ENCODE results near the gene MRPL24. TPM values are rescaled to one million over a fixed set of nuclear protein-coding genes. Genes with fewer than 3 reads are reported as not detected.

The MRPL24 gene
- total RNA-seq, 1 donor from 2014 or later, result 124 TPM

- Mint-ChIP-seq H3K27ac (no peak overlapping the region), H3K4me3 (ENCODE audit: low read depth) (no peak overlapping the region), H3K4me1 (ENCODE audit: low read depth) (peaks cover 12% of the 10 kb centered on the region), H3K27me3 (ENCODE audit: low read depth) (no peaks in the 10 kb centered on the region), H3K9me3 (no peaks in the 10 kb centered on the region), H3K36me3 (ENCODE audit: low read depth) (peaks cover 19% of the 10 kb centered on the region)
- DNase-seq (ENCODE audit: low spot score), result no peak
- intact Hi-C loops (cut with micrococcal nuclease), result loop anchor here (5.0 kb wide), 1 partner anchor 247 kb away; no protein-coding TSS in a partner anchor
These were observed 13.3 kb upstream of the MRPL24 start for GRCh38 chr1:156754219-156754618.

- Mint-ChIP-seq H3K9me3 (no peaks in the 10 kb centered on the region), H3K27ac (peak overlapping the region; percentile 80), H3K4me3 (ENCODE audit: low read depth) (peak overlapping the region; percentile 97), H3K4me1 (ENCODE audit: low read depth) (peaks cover 24% of the 10 kb centered on the region), H3K27me3 (ENCODE audit: low read depth) (no peaks in the 10 kb centered on the region), H3K36me3 (ENCODE audit: low read depth) (peaks cover 30% of the 10 kb centered on the region)
- intact Hi-C loops (cut with micrococcal nuclease), result loop anchor here (5.0 kb wide), 1 partner anchor 246 kb away; no protein-coding TSS in a partner anchor
- no peak for DNase-seq (ENCODE audit: low spot score)
These were observed 12.1 kb upstream of the MRPL24 start for GRCh38 chr1:156752843-156753482.

- Mint-ChIP-seq H3K4me1 (ENCODE audit: low read depth) (peaks cover 32% of the 10 kb centered on the region), H3K27me3 (ENCODE audit: low read depth) (no peaks in the 10 kb centered on the region), H3K4me3 (ENCODE audit: low read depth) (peak overlapping the region; percentile 97), H3K9me3 (no peaks in the 10 kb centered on the region), H3K27ac (peak overlapping the region; percentile 92), H3K36me3 (ENCODE audit: low read depth) (peaks cover 34% of the 10 kb centered on the region)
- DNase-seq (ENCODE audit: low spot score), result peak; percentile 93
- intact Hi-C loops (cut with micrococcal nuclease), result loop anchor here (1.0 to 5.0 kb wide), 4 partner anchors 11 to 245 kb away; partner anchors contain the start of genes ISG20L2, METTL25B, MRPL24 and PRCC
These were observed 11.0 kb upstream of the MRPL24 start for GRCh38 chr1:156751757-156752481.

- intact Hi-C loops (cut with micrococcal nuclease), result loop anchor here (1.0 to 5.0 kb wide), 4 partner anchors 10 to 244 kb away; partner anchors contain the start of genes ISG20L2, METTL25B, MRPL24 and PRCC
- H3K9me3 Mint-ChIP-seq, result no peaks in the 10 kb centered on the region
- H3K27me3 Mint-ChIP-seq (ENCODE audit: low read depth), result no peaks in the 10 kb centered on the region
- DNase-seq (ENCODE audit: low spot score), result no peak
- H3K4me3 Mint-ChIP-seq (ENCODE audit: low read depth), result peak within 1 kb of the TSS; percentile 97
- H3K27ac Mint-ChIP-seq, result peak within 1 kb of the TSS; percentile 92
- peaks cover 33% of the 10 kb centered on the region for H3K4me1 Mint-ChIP-seq (ENCODE audit: low read depth)
- H3K36me3 Mint-ChIP-seq (ENCODE audit: low read depth), result peaks cover 36% of the 10 kb centered on the region
These were observed 10.5 kb upstream of the MRPL24 start, which contains the start of gene HDGF for GRCh38 chr1:156751451-156751756. Gene HDGF (minus strand): TSS chr1:156751675. CDS start chr1:156751429, 246 bp downstream.

DNA sequence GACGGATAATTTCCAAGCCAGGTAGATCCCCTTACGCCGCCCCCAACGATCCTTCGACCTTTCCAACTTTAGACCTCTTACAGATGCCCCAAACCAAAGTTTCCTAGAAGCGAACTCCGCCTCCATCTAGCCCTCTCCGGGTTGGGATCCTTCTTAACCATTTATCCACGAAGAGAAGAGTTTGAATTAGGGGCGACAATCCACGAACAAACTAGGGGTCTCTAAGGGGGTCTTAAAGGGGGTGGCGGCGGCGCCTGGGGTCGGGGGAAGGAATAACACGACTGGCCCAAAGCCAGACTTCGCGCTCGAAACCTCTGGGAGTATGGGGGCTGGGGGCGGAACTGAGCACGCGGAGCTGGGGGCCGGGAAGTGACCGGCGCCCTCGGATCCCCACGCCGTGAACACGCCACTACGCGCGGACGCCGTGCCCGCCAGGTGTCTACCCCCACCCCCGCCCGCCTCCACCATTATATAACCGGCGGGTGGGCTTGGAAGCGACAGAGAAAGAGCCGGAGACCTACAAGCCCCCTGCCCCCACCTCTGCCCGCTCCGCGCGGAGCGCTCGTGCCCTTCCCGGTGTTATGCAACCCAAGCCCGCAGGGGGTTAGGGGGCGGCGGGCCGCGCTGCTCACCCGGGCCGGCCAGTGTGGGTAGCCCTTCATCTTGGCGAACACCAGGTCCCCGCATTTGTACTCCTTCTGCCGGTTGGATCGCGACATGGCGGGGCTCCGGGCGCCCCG, 10.0 kb upstream of the MRPL24 start:
- H3K27me3 Mint-ChIP-seq (ENCODE audit: low read depth), result no peaks in the 10 kb centered on the region
- peaks cover 41% of the 10 kb centered on the region for H3K36me3 Mint-ChIP-seq (ENCODE audit: low read depth)
- intact Hi-C loops (cut with micrococcal nuclease), result loop anchor here (1.0 to 5.0 kb wide), 4 partner anchors 10 to 244 kb away; partner anchors contain the start of genes ISG20L2, METTL25B, MRPL24 and PRCC
- H3K4me1 Mint-ChIP-seq (ENCODE audit: low read depth), result peaks cover 36% of the 10 kb centered on the region
- no peak for DNase-seq (ENCODE audit: low spot score)
- no peaks in the 10 kb centered on the region for H3K9me3 Mint-ChIP-seq
- peak overlapping the region; percentile 92 for H3K27ac Mint-ChIP-seq
- H3K4me3 Mint-ChIP-seq (ENCODE audit: low read depth), result peak overlapping the region; percentile 94

DNA sequence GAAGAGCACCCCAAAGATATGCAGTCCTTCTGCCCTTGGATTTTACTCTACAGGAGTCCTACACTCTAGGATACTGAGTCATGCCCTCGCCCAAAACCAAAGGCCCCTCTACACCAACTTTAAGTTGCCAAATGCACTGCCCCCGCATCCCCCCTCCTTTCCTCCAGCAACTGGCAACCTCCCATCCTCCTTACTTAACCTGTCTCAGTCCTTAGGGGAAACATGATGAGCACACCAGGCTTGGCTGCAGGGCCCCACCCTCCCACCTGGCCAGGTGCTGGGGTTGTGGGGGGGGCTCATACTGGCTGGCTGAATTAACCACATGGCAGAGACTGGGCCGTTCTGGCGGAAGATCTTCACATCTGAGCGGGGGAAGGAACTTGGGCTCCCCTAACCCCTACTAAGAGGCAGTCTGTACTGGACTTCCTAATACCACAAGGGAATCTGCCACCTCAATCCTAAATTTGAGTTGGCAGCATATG, 9.3 kb upstream of the MRPL24 start:
- H3K27ac Mint-ChIP-seq, result peak overlapping the region; percentile 92
- DNase-seq (ENCODE audit: low spot score), result no peak
- H3K9me3 Mint-ChIP-seq, result no peaks in the 10 kb centered on the region
- intact Hi-C loops (cut with micrococcal nuclease), result loop anchor here (5.0 kb wide), 1 partner anchor 243 kb away; no protein-coding TSS in a partner anchor
- peak overlapping the region; percentile 94 for H3K4me3 Mint-ChIP-seq (ENCODE audit: low read depth)
- H3K27me3 Mint-ChIP-seq (ENCODE audit: low read depth), result no peaks in the 10 kb centered on the region
- peaks cover 42% of the 10 kb centered on the region for H3K4me1 Mint-ChIP-seq (ENCODE audit: low read depth)
- H3K36me3 Mint-ChIP-seq (ENCODE audit: low read depth), result peaks cover 47% of the 10 kb centered on the region

- H3K36me3 Mint-ChIP-seq (ENCODE audit: low read depth), result peaks cover 54% of the 10 kb centered on the region
These were observed 8.7 kb upstream of the MRPL24 start for GRCh38 chr1:156749419-156750118.

GRCh38 chr1:156748670-156749418, 8.0 kb upstream of the MRPL24 start:
- peak overlapping the region; percentile 94 for H3K4me3 Mint-ChIP-seq (ENCODE audit: low read depth)
- H3K9me3 Mint-ChIP-seq, result no peaks in the 10 kb centered on the region
- H3K4me1 Mint-ChIP-seq (ENCODE audit: low read depth), result peaks cover 41% of the 10 kb centered on the region
- peak overlapping the region; percentile 92 for H3K27ac Mint-ChIP-seq
- no peak for DNase-seq (ENCODE audit: low spot score)
- H3K36me3 Mint-ChIP-seq (ENCODE audit: low read depth), result peaks cover 59% of the 10 kb centered on the region
- intact Hi-C loops (cut with micrococcal nuclease), result no loop called here
- no peaks in the 10 kb centered on the region for H3K27me3 Mint-ChIP-seq (ENCODE audit: low read depth)

More at GRCh38 chr1:156749419-156750118, 8.7 kb upstream of the MRPL24 start:
- intact Hi-C loops (cut with micrococcal nuclease), result loop anchor here (5.0 kb wide), 1 partner anchor 242 kb away; no protein-coding TSS in a partner anchor
- H3K27me3 Mint-ChIP-seq (ENCODE audit: low read depth), result no peaks in the 10 kb centered on the region
- DNase-seq (ENCODE audit: low spot score), result no peak
- H3K4me3 Mint-ChIP-seq (ENCODE audit: low read depth), result peak overlapping the region; percentile 94
- H3K4me1 Mint-ChIP-seq (ENCODE audit: low read depth), result peaks cover 41% of the 10 kb centered on the region
- no peaks in the 10 kb centered on the region for H3K9me3 Mint-ChIP-seq
- H3K27ac Mint-ChIP-seq, result peak overlapping the region; percentile 92

- intact Hi-C loops (cut with micrococcal nuclease), result no loop called here
- DNase-seq (ENCODE audit: low spot score), result no peak
- Mint-ChIP-seq H3K9me3 (no peaks in the 10 kb centered on the region), H3K4me1 (ENCODE audit: low read depth) (peaks cover 41% of the 10 kb centered on the region), H3K27ac (peak overlapping the region; percentile 92), H3K4me3 (ENCODE audit: low read depth) (peak overlapping the region; percentile 94), H3K36me3 (ENCODE audit: low read depth) (peaks cover 66% of the 10 kb centered on the region), H3K27me3 (ENCODE audit: low read depth) (no peaks in the 10 kb centered on the region)
These were observed 7.1 kb upstream of the MRPL24 start for GRCh38 chr1:156747742-156748669.

GRCh38 chr1:156746728-156747631, 6.1 kb upstream of the MRPL24 start:
- DNase-seq (ENCODE audit: low spot score), result no peak
- intact Hi-C loops (cut with micrococcal nuclease), result no loop called here
- Mint-ChIP-seq H3K4me3 (ENCODE audit: low read depth) (peak overlapping the region; percentile 94), H3K27me3 (ENCODE audit: low read depth) (no peaks in the 10 kb centered on the region), H3K36me3 (ENCODE audit: low read depth) (peaks cover 76% of the 10 kb centered on the region), H3K9me3 (no peaks in the 10 kb centered on the region), H3K4me1 (ENCODE audit: low read depth) (peaks cover 41% of the 10 kb centered on the region), H3K27ac (peak overlapping the region; percentile 92)

All from activated T-helper 2 cell treated with anti-CD3 and anti-CD28 coated beads, Interferon-gamma antibody, Interleukin-2, Interleukin-4, amounts not matched to agents 10 μg/mL and 5 μg/mL and 100 μg/mL, durations not matched to agents 14 hours and 24 hours and 36 hours (primary cell).